CD1c-positive myeloid dendritic cell (primary cell): ENCODE data around the gene WDR1.

Experiments used
- DNase-seq: peaks from one replicate; pipeline ENCODE4 v3.0.0-alpha.2; 2016; ENCODE audit errors: extremely low spot score

WDR1 gene

DNA sequence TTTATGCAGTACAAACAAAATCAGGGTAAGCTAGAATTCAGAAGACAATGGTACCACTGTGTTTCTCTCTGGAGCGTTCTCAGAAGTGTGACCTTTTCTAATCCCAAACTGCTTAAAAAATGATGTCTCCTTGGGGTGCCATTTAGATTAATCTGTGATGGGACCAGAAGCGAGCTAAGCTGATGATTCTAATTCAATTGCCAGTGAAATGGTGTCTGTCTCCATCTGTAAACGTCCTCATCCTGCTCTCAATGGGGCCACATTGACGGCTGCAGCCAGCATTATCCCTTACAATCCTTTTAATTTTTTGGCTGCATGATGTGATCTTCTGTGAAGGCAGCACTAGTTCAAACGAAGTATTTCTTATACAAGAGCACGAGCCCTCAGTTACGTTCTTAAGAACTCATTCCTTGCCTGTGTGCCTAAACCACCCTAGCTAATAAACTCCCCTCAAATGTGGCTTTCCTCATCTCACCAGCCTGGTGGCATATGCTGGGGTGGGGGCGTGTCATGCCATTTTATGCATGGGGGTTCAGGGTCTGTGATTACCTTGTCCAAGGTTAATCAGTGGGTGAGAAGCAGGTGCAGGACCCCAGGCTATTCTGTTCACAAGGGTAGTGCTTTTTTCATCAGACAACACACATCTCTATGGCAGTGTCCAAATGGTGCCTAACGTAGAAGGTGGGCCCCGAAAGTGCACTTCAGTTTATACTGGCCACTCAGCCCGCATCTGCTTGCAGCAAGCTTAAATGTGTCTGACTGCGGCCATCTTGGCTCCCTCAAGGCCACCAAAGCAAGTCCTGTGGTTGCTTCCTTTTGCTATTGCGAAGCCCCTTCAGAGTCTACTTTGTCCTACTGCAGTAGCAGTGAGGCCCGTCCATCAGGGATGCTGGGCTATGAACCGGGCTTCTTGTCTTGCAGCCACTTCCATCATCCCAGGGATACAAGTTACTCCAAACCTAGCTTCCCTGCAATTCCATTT is 49.6 kb downstream of the WDR1 start:
- DNase-seq: no peak

DNA sequence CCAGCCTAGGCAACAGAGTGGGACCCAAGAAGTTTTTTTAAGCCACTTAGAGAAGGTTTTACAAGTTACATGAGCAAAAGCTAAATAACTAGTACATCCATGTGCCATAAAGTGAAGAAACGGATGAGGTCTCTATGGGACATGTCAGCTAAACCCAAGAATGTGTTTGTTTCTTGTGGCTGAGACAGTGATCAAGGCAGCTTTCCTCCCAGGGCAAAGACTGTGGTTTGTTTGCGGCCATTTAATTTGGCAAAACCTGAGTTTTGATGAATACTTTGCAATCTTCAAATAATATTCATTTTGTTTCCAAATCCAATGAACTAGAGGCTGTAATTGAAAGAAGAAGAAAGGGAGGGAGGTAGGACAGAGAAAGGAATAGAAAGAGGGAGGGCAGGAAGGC is 50.4 kb downstream of the WDR1 start:
- no peak for DNase-seq

DNA sequence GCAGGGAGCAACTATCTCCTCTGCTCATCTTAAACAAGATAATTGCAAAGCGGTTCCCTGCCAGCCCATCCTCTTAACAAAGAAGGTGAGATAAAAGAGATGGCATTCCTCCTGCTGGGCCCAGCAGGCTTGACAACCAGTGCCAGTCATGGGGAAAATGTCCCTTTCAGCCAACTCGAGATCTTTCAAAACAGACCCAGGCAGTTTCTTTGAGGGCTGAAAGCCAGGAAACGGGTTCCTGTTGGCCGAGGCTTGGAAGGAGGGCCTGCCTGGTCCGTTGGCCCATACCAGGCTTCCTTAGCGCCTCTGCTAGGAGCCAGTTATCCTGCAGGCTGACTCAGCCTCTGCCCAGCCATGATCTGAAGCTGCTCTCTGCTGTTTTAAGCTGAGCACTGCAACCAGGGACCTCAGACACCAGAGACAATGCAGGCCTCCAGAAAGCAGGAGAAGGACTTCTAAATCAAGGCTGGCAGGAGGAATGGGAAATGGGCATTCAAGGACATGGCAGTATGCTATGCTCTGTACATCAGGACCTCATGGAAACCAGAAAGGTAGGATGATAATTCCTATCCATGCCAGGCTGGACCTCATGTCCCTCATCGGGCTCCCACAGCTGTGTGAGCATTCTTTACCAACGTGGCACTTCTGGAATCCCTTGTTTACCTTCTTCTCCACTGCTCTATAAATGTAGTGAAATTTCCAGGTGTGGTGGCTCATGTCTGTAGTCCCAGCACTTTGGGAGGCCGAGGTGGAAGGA is 52.9 kb downstream of the WDR1 start:
- peak; percentile 65 for DNase-seq

DNA sequence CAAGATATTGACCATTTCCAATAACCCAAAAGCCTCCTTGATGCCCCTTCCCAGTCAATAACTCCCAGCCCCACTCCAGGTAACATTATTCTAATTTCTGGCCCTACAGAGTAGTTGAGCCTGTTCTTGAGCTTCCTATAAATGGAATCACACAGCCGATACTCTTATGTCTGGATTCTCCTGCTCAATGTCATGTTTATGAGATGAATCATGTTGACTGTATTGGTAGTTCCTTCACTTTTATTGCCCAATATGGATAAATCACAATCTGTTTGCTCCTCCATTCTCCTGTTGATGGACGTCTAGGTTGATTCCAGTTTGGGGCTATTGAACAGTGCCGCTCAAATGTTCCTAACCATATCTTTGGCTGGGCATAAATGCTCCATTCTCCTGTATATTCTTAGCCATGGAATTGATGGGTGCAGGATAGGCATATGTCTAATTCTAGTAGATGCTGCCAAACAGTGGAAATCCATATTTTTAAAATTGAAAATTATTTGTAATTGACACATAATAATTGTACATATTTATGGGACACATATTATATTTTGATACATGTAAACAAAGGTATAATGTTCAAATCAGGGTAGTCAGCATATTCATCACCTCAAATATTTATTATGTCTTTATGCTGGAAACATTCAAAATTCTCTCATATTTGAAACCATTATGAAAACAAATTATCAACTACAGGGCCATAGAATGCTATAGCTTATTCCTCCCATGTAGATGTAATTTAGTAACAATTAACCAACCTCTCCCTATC is 54.8 kb downstream of the WDR1 start:
- no peak for DNase-seq

DNA sequence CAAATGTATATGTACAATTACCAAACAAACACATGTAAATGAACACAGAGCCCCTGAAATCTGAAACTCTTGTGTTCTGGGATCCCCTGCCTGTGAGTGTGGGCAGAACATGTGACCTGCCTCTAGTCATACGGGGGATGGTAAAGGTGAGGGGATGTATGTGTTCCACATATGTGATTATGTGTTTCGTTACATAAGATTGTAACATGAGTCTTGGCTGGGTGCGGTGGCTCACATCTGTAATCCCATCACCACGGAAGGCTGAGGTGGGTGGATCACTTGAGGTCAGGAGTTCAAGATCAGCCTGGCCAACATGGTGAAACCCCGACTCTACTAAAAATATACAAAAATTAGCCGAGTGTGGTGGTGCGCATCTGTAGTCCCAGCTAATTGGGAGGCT is 58.2 kb downstream of the WDR1 start:
- DNase-seq: no peak

DNA sequence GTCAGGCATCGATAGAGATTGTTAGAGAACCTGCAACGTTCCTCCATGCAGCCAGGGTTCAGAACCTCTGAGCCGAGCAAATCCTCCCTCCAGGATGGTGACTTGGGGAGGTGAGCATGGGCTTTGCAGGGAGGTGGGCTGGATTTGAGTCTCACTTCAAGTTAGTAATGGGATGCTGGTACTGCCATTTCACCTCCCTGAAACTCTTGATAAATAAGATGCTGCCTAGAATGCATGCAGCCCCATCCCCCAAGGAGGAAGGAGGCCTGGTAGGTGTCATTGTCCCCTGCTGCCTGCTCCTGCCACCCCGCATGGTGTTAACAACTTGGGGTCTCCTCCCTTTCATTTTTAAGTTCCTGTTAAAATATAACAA is 59.6 kb downstream of the WDR1 start:
- DNase-seq: no peak

DNA sequence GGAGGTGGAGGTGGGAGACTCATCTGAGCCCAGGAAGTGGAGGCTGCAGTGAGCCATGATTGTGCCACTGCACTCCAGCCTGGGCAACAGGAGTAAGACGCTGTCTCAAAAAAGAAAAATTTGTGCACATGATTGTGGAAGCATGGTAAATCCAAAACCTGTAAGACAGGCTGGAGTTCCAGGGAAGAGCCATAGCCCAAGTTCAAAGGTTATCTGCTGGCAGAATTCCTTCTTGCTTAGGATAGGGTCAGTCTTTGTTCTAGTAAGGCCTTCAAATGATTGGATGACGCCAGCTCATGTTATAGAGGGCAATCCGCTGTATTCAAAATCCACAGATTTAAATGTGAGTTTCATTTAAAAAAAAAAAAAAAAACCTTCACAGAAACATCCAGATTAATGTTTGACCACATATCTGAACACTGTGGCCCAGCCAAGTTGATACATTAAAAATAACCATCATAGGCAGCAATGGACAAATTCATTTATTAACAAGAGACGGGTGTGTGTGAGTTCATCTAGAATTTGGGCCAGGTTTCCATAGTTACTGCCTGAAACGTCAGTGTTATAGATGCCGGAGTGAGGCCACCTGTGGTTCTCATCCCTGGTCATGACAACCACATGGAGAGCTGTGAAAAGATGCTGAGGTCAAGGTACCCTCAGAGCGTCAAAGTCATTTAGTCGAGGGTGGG is 60.1 kb downstream of the WDR1 start:
- DNase-seq: no peak

DNA sequence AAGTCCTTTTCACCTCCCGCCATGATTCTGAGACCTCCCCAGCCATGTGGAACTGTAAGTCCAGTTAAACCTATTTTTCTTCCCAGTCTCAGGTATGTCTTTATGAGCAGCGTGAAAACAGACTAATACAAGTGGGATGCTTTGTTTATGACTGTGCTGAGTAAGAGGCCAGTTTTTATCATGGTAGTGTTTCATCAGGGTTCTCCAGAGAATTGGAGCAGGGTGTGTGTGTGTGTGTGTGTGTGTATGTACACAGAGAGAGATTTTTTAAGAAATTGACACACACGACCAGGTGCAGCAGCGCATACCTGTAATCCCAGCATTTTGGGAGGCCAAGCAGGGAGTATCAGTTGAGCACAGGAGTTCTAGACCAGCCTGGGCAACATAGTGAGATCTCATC is 60.7 kb downstream of the WDR1 start:
- no peak for DNase-seq

DNA sequence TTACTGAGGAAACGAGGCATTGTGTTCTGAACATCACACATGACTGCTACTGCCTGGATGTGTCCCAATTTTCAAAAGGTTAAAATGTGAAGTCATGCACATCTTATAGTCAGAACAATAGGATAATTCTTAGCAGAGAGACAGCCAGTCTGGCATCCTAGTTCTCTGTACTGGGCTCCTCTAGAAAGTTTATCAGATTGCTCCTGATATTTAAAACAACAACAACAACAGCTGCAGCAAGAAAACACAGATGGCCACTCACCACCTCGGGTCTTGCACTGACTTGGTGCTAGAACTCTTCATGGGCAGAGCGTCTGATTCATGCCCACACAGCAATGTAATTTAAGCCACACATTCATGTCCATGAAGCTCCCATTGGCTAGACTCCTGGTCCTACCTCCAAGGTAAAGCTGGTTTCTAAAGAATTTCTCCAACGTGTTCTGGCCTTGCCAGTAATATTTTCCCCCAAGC is 62.0 kb downstream of the WDR1 start:
- no peak for DNase-seq

DNA sequence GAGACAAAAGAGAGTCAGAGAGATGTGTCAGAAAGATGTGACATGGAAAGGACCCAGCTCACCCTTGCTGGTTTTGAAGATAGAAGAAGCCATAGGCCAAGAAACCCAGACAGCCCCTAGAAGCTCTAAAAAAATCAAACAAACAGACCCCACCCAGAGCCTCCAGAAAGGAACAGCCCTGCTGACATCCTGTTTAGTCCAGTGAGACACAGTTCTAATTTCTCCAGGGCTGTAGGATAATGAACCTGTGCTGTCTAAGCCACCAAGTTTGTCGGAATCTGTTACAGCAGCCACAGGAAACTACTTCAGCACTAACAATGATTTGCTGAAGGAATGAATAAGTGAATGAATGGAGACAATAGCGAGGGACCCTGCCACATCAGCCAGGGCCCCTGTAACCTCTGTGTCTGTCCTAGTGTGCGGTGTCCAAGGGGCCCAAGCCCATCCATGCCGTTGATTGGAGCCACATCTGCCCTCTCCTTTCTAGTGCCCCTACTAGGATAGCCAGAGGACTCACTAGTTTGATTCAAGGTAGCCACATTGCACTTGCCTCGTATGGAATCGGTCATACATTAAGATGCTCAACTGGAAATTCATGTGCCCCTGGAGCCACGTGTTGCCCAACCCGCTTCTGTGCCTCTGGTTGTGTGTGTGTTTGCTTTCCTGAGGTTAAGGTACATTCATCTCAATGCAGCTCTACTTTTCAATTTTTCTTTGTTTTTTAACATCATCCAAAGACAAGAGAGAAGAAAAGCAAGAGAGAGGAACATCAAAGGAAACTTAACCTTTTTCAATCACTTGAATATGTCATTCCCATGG is 62.8 kb downstream of the WDR1 start:
- DNase-seq: no peak

DNA sequence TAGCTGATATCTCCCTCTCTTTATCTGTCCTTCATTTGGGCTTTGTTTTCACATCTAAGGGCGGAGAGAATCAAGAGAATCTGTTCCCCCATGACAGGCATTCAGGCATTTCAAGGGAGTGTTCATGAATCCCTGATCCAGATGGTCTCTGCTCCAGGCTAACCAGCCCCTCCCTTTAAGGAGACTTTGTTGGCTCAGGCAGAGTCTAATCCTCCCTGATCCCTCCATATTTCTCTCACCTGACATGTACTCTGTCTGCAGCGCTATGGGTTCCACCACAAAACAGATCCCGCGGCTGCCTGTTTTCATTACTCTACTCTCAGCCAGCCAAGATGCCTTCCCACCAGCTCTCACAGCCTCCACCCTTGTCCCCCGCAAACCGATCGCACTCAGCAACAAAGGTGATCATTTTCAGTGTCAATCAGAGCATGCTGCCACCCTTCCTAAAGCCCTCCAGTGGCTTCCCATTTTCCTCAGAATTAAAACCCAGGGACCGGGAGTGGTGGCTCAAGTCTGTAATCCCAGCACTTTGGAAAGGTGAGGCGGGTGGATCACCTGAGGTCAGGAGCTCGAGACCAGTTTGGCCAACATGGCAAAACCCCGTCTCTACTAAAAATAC is 65.0 kb downstream of the WDR1 start:
- no peak for DNase-seq

DNA sequence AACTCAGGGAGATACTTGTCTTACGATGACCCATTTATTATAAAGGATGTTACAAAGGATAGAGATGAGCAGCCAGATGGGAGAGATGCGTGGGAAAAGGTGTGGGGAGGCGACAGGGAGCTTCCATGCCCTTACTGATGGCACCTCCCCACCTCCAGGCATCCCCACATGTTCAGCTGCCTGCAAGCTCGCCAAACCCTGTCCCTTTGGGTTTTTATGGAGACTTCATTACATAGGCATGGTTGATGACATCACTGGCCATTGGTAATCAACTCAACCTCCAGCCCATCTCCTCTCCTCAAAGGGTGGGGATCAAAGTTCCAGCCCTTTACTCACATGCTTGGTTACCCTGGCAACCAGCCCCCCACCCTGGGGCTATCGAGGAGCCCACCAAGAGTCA is 65.9 kb downstream of the WDR1 start:
- DNase-seq: no peak

DNA sequence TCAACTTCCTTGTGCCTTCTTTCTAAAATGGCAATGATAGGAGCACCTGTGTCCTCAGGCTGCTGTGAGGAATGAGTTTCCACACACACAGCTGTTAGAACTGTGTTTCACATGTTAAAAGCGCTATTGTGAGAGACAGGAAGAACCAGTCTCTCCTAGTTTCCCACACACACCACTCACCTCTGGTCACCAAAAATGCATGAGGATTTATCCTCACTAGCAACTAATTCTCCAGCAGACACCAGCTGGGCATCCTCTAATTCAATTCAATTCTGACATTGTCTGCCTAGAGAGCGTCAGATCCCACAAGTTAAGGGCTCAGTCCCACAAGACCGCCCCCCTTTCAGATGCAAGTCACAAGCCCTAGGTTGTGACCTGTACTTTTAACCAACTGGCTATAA is 66.3 kb downstream of the WDR1 start:
- no peak for DNase-seq

DNA sequence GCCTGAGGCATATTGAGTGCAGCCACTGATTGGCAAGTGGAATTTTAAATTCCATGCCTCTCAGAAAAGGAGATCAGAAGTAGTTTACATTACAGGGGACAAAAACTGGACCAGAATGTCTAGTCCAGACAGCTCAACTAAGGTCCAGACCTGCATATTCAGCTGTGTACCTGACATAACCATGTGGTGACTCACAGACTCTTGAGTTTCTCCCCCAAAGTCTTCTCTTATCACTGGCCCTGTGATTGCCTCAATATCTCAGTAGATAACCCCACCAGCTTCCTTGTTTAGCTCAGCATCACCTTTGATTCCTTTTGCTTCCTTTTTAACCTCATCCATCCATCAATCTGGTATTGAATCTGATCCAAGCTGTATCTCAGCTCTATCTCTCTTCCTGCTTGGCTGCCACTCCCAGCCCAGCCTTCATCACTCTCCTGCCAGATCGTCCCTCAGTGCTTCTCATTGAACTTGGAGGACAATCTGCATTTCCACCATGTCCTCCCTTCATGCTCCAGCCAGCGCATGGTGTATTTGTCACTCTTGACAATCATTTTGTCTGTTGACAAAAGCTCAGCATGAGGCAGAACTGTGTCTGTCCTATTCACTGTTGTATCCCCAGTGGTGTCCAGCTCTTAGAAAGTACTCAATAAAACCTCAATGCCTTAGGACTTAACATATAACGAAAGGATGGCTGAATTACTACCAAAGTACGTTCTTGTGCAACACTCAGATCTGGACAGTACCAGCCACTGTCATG is 67.5 kb downstream of the WDR1 start:
- no peak for DNase-seq

DNA sequence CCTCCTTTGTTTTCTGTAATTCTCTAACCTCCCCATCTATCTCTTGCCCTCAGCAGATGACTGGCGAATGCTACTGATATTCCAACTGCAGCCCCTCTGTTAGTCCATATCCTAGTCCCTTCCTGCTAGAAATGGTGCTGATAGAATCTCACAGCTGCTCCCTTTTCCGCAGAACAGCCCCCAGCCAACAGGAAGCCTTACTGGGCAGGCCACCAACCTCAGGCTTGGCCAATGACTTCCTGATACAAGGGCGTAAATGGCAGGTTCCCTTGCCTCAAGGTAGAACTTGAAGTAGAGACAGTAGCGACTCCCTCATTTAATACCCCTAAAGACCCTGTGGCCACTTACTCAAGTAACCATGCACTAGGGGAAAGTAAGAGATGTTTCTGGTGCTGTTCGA is 68.6 kb downstream of the WDR1 start:
- DNase-seq: no peak

DNA sequence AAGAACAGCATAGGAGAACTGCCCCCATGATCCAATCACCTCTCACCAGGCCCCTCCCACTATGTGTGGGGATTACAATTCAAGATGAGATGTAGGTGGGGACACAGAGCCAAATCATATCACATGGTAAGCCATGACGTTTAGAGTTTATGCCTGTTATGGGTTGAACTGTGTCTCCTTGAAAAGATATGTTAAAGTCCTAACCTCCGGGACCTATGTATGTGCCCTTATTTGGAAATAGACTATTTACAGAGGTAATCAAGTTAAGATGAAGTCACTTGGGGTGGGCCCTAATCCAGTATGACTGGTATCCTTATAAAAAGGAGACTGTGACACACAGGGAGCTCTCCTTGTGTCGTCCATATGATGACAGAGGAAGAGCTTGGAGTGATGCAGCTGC is 70.1 kb downstream of the WDR1 start:
- no peak for DNase-seq

DNA sequence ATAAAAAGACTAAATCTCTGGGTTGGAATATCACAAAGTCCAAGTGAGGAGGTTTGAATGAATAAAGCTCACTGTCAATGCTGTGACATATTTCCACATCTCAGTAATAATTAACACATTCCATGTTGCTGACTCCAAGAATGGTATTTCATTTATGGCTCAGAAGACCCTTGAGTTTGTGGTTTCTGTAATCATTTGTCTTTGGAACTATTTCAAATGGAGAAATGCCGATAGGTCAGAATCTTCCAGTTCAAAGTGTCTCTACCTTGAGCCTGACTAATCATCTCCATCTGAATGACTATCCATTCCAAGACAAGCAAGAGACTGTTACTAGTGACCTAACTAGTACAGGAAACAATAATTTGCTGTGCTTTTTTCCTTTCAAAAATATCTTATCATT is 71.1 kb downstream of the WDR1 start:
- no peak for DNase-seq

DNA sequence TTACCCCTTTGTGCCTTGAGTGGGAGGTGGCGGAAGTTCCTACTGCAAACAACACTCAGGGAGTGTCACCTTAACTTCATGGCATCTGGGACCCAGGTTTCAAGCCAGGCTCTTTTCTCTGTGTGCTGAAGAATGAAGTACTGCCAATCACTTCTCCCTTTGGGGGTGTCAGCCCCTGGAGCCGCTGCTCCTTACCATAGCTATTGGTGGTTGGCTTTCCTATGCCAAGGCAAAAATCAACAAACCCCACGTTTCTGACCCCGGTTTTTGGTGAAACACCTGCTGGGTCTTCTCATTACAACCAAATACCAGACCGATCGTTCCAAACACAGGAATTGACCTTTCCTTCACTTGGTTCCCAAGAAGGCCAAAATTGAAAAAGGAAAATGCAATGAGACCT is 75.6 kb downstream of the WDR1 start:
- no peak for DNase-seq

DNA sequence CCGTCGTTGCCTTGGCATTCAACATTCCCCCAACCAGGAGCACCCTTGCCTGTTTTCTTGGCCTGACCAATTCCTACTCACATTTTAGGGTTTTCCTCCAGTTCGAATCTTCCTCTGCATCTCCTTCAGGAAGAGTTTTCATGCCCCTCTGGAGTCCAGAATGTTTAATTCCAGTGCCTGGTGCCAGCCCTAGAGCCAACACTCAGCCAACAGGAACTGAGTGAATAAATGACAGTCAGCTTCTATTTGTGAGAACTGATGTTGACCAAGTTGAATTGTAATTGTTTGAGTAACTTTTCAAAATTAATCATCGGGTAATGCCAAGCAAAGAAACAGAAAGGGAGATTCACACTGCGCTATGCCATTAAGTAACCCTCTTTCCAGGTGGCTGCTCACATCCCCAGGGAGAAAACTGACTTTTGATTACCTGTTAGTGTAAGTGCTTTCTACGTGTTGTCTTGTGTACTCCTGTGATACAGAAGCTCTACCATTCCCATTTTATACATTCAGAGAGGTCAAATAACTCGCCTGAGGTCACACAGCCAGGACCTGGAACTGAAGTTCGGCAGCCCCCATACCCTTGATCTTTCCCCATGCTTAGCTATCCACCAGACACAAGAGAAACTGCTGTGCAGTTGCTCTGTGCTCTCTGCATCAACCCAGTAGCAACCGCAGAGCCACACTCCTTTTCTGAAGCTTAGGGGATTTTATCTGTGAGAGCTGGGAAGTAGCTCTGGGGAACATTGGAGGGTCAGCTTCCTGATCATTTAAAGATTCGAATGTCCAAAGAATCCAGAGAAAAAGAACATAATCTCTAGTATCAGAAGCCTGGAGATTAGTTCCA is 76.3 kb downstream of the WDR1 start:
- DNase-seq: no peak
